KOPT-K1 (cell line): ENCODE measurements around the gene NELFCD.

Source experiments
- H3K27ac ChIP-seq: fragments of 200-600 bp; sonication (generic); 2 replicates; pipeline ENCODE4 v1.5.1; 2016; ENCODE audit warnings: antibody characterized with exemption, mild to moderate bottlenecking, low read depth, low read length; ENCODE audit not compliant: poor library complexity, severe bottlenecking
- H3K36me3 ChIP-seq: fragments of 200-600 bp; sonication (generic); 2 replicates; pipeline ENCODE4 v1.5.1; 2017; ENCODE audit warnings: antibody characterized with exemption, mild to moderate bottlenecking, low read length, moderate library complexity; ENCODE audit not compliant: insufficient read depth
- H3K9me3 ChIP-seq: fragments of 200-600 bp; sonication (generic); 2 replicates; pipeline ENCODE4 v1.5.1; 2017; ENCODE audit warnings: antibody characterized with exemption, low read length, mild to moderate bottlenecking; ENCODE audit not compliant: insufficient read depth, poor library complexity, severe bottlenecking

NELFCD gene

GRCh38 chr20:59017493-59018231 is 36.6 kb downstream of the NELFCD start:
- Histone ChIP-seq H3K27ac (no peak overlapping the region), H3K9me3 (no peaks in the 10 kb centered on the region), H3K36me3 (peaks cover 2% of the 10 kb centered on the region)

GRCh38 chr20:59018817-59019216 is 37.8 kb downstream of the NELFCD start:
- Histone ChIP-seq H3K36me3 (peaks cover 14% of the 10 kb centered on the region), H3K27ac (no peak overlapping the region), H3K9me3 (no peaks in the 10 kb centered on the region)

- H3K27ac ChIP-seq = no peak within 1 kb of the TSS
- H3K9me3 ChIP-seq = no peaks in the 10 kb centered on the region
- H3K36me3 ChIP-seq = peaks cover 18% of the 10 kb centered on the region
Observed at GRCh38 chr20:59019217-59019616, 38.2 kb downstream of the NELFCD start, which contains the start of gene TUBB1. TUBB1 (plus strand) TSS chr20:59019429; CDS start chr20:59019523, 94 bp downstream.

GRCh38 chr20:59020938-59021551 is 40.0 kb downstream of the NELFCD start:
- Histone ChIP-seq H3K36me3 (peaks cover 36% of the 10 kb centered on the region), H3K9me3 (no peaks in the 10 kb centered on the region), H3K27ac (no peak overlapping the region)

GRCh38 chr20:59022754-59023153 is 41.7 kb downstream of the NELFCD start:
- H3K36me3 ChIP-seq = peaks cover 53% of the 10 kb centered on the region
- H3K9me3 ChIP-seq = no peaks in the 10 kb centered on the region
- no peak overlapping the region for H3K27ac ChIP-seq

- no peaks in the 10 kb centered on the region for H3K9me3 ChIP-seq
- no peak overlapping the region for H3K27ac ChIP-seq
- peaks cover 62% of the 10 kb centered on the region for H3K36me3 ChIP-seq
Observed at GRCh38 chr20:59023616-59024015, 42.6 kb downstream of the NELFCD start.

- Histone ChIP-seq H3K36me3 (peaks cover 67% of the 10 kb centered on the region), H3K27ac (no peak overlapping the region), H3K9me3 (no peaks in the 10 kb centered on the region)
Observed at GRCh38 chr20:59024111-59024530, 43.1 kb downstream of the NELFCD start.

GRCh38 chr20:59025086-59025485 is 44.0 kb downstream of the NELFCD start:
- peaks cover 77% of the 10 kb centered on the region for H3K36me3 ChIP-seq
- no peak overlapping the region for H3K27ac ChIP-seq
- no peaks in the 10 kb centered on the region for H3K9me3 ChIP-seq

GRCh38 chr20:59025511-59025910 is 44.5 kb downstream of the NELFCD start:
- Histone ChIP-seq H3K27ac (no peak overlapping the region), H3K36me3 (peaks cover 81% of the 10 kb centered on the region), H3K9me3 (no peaks in the 10 kb centered on the region)

GRCh38 chr20:59026904-59027740 is 46.1 kb downstream of the NELFCD start:
- Histone ChIP-seq H3K36me3 (peaks cover 84% of the 10 kb centered on the region), H3K27ac (no peak overlapping the region), H3K9me3 (no peaks in the 10 kb centered on the region)

- Histone ChIP-seq H3K36me3 (peaks cover 80% of the 10 kb centered on the region), H3K27ac (no peak overlapping the region), H3K9me3 (no peaks in the 10 kb centered on the region)
Observed at GRCh38 chr20:59027741-59028320, 46.8 kb downstream of the NELFCD start.

- H3K36me3 ChIP-seq = peaks cover 79% of the 10 kb centered on the region
- H3K9me3 ChIP-seq = no peaks in the 10 kb centered on the region
- H3K27ac ChIP-seq = no peak overlapping the region
Observed at GRCh38 chr20:59028812-59029211, 47.8 kb downstream of the NELFCD start.

GRCh38 chr20:59030911-59031563 is 50.0 kb downstream of the NELFCD start:
- H3K36me3 ChIP-seq = peaks cover 79% of the 10 kb centered on the region
- H3K27ac ChIP-seq = peak overlapping the region; percentile 96
- H3K9me3 ChIP-seq = no peaks in the 10 kb centered on the region

- H3K36me3 ChIP-seq = peaks cover 79% of the 10 kb centered on the region
- peak overlapping the region; percentile 96 for H3K27ac ChIP-seq
- H3K9me3 ChIP-seq = no peaks in the 10 kb centered on the region
Observed at GRCh38 chr20:59031564-59032022, 50.5 kb downstream of the NELFCD start.
